SJCRH30 (cell line): ENCODE results near the gene TAX1BP1. TPM values are rescaled to one million over a fixed set of nuclear protein-coding genes. Genes with fewer than 3 reads are reported as not detected.
"Not testable (repeated sequence)": the region's sequence is repeated elsewhere in the genome, so short reads cannot be mapped to it uniquely, and the experiment has no call there.

Experiments used
- DNase-seq, 2 experiments: peaks; one replicate each; pipeline ENCODE4 v3.0.0-alpha.2; 2015 to 2020
- H3K27ac ChIP-seq: fragments of 250-450 bp; sonication (Bioruptor Pico); 2 replicates; pipeline ENCODE4 v1.5.1; 2020; ENCODE audit warnings: mild to moderate bottlenecking, moderate library complexity
- H3K27me3 ChIP-seq: fragments of 250-450 bp; sonication (Bioruptor Pico); 2 replicates; pipeline ENCODE4 v1.5.1; 2020; ENCODE audit warnings: mild to moderate bottlenecking, moderate library complexity
- H3K36me3 ChIP-seq: fragments of 250-450 bp; sonication (Bioruptor Pico); 2 replicates; pipeline ENCODE4 v1.5.1; 2020; ENCODE audit warnings: mild to moderate bottlenecking, moderate library complexity
- H3K4me1 ChIP-seq: fragments of 250-450 bp; sonication (Bioruptor Pico); 2 replicates; pipeline ENCODE4 v1.5.1; 2020; ENCODE audit warnings: mild to moderate bottlenecking, moderate library complexity
- H3K4me3 ChIP-seq: fragments of 250-450 bp; sonication (Bioruptor Pico); 2 replicates; pipeline ENCODE4 v1.5.1; 2020; ENCODE audit warnings: mild to moderate bottlenecking, moderate library complexity
- H3K9me3 ChIP-seq: fragments of 250-450 bp; sonication (Bioruptor Pico); replicated peaks from 2 replicates; pipeline ENCODE4 v1.5.1; 2020; ENCODE audit warnings: mild to moderate bottlenecking, moderate library complexity
- total RNA-seq: library from RNA; depleted of rRNA; stranded (reverse); fragments of >200 nt; shearing (Covaris generic); gene quantifications from 2 replicates; pipeline ENCODE4 v1.2.3, GENCODE V29; 2014

TAX1BP1 gene
- total RNA-seq, 1 experiment from 2014 or later, result 93.3 TPM

GRCh38 chr7:27723085-27723484 lies 16.9 kb upstream of the TAX1BP1 start:
- H3K4me3 ChIP-seq, result no peak overlapping the region
- no peaks in the 10 kb centered on the region for H3K4me1 ChIP-seq
- H3K27ac ChIP-seq, result no peak overlapping the region
- DNase-seq, result no peak
- H3K9me3 ChIP-seq, result no peaks in the 10 kb centered on the region
- H3K36me3 ChIP-seq, result no peaks in the 10 kb centered on the region
- 0 out of 2 replicates have a peak, but pooled peaks cover 3% of the 10 kb centered on the region for H3K27me3 ChIP-seq

- 0 out of 2 replicates have a peak, but pooled peaks cover 3% of the 10 kb centered on the region for H3K27me3 ChIP-seq
- no peaks in the 10 kb centered on the region for H3K36me3 ChIP-seq
- DNase-seq, result no peak
- H3K27ac ChIP-seq, result no peak overlapping the region
- H3K9me3 ChIP-seq, result no peaks in the 10 kb centered on the region
- H3K4me3 ChIP-seq, result no peak overlapping the region
- no peaks in the 10 kb centered on the region for H3K4me1 ChIP-seq
Measured at GRCh38 chr7:27727058-27727457, 12.9 kb upstream of the TAX1BP1 start.

- Histone ChIP-seq H3K4me3 (no peak overlapping the region), H3K4me1 (no peaks in the 10 kb centered on the region), H3K27me3 (no peaks in the 10 kb centered on the region), H3K9me3 (no peaks in the 10 kb centered on the region), H3K27ac (no peak overlapping the region), H3K36me3 (no peaks in the 10 kb centered on the region)
- DNase-seq, result no peak
Measured at GRCh38 chr7:27730112-27730511, 9.8 kb upstream of the TAX1BP1 start.

- Histone ChIP-seq H3K27ac (no peak overlapping the region), H3K27me3 (no peaks in the 10 kb centered on the region), H3K4me3 (no peak overlapping the region), H3K4me1 (peaks cover 3% of the 10 kb centered on the region; the same call in 1 of the 2 replicates), H3K36me3 (no peaks in the 10 kb centered on the region), H3K9me3 (no peaks in the 10 kb centered on the region)
- DNase-seq, result no peak
Measured at GRCh38 chr7:27734583-27734982, 5.4 kb upstream of the TAX1BP1 start.

- H3K36me3 ChIP-seq, result no peaks in the 10 kb centered on the region
- DNase-seq, result no peak
- no peak overlapping the region for H3K27ac ChIP-seq
- no peak overlapping the region for H3K4me3 ChIP-seq
- no peaks in the 10 kb centered on the region for H3K9me3 ChIP-seq
- no peaks in the 10 kb centered on the region for H3K27me3 ChIP-seq
- H3K4me1 ChIP-seq, result peaks cover 3% of the 10 kb centered on the region; the same call in 1 of the 2 replicates
Measured at GRCh38 chr7:27735165-27735564, 4.8 kb upstream of the TAX1BP1 start.

- no peak overlapping the region for H3K4me3 ChIP-seq
- peaks cover 3% of the 10 kb centered on the region; the same call in 1 of the 2 replicates for H3K4me1 ChIP-seq
- H3K9me3 ChIP-seq, result no peaks in the 10 kb centered on the region
- no peaks in the 10 kb centered on the region for H3K27me3 ChIP-seq
- DNase-seq, result no peak
- no peaks in the 10 kb centered on the region for H3K36me3 ChIP-seq
- no peak overlapping the region for H3K27ac ChIP-seq
Measured at GRCh38 chr7:27735831-27736230, 4.1 kb upstream of the TAX1BP1 start.

GRCh38 chr7:27737178-27737577 lies 2.8 kb upstream of the TAX1BP1 start:
- H3K4me1 ChIP-seq, result peaks cover 3% of the 10 kb centered on the region; the same call in 1 of the 2 replicates
- no peaks in the 10 kb centered on the region for H3K36me3 ChIP-seq
- no peak for DNase-seq
- no peak overlapping the region for H3K27ac ChIP-seq
- H3K27me3 ChIP-seq, result no peaks in the 10 kb centered on the region
- no peaks in the 10 kb centered on the region for H3K9me3 ChIP-seq
- no peak overlapping the region for H3K4me3 ChIP-seq

- H3K4me1 ChIP-seq, result peaks cover 3% of the 10 kb centered on the region; the same call in 1 of the 2 replicates
- H3K4me3 ChIP-seq, result no peak overlapping the region
- H3K27ac ChIP-seq, result no peak overlapping the region
- H3K36me3 ChIP-seq, result no peaks in the 10 kb centered on the region
- H3K27me3 ChIP-seq, result no peaks in the 10 kb centered on the region
- H3K9me3 ChIP-seq, result no peaks in the 10 kb centered on the region
- no peak for DNase-seq
Measured at GRCh38 chr7:27737616-27738015, 2.3 kb upstream of the TAX1BP1 start.

GRCh38 chr7:27739301-27739908 lies 557 bp upstream of the TAX1BP1 start:
- Histone ChIP-seq H3K4me3 (peak overlapping the region; percentile 95), H3K27ac (peak overlapping the region; percentile 76), H3K36me3 (no peaks in the 10 kb centered on the region), H3K27me3 (no peaks in the 10 kb centered on the region), H3K4me1 (peaks cover 3% of the 10 kb centered on the region; the same call in 1 of the 2 replicates), H3K9me3 (no peaks in the 10 kb centered on the region)
- DNase-seq, result no peak

GRCh38 chr7:27740449-27741086 lies 606 bp downstream of the TAX1BP1 start:
- Histone ChIP-seq H3K4me1 (peaks cover 12% of the 10 kb centered on the region; the same call in 1 of the 2 replicates), H3K4me3 (peak overlapping the region; percentile 95), H3K36me3 (no peaks in the 10 kb centered on the region), H3K27me3 (no peaks in the 10 kb centered on the region), H3K27ac (peak overlapping the region; percentile 76), H3K9me3 (no peaks in the 10 kb centered on the region)
- peak; percentile 76 to 78 for DNase-seq

GRCh38 chr7:27742091-27742710 lies 2.2 kb downstream of the TAX1BP1 start:
- H3K27me3 ChIP-seq, DNase-seq, H3K36me3 ChIP-seq, H3K27ac ChIP-seq, H3K4me3 ChIP-seq, H3K9me3 ChIP-seq: not testable (repeated sequence)
- peaks cover 12% of the 10 kb centered on the region; the same call in 1 of the 2 replicates for H3K4me1 ChIP-seq

GRCh38 chr7:27745064-27745583 lies 5.2 kb downstream of the TAX1BP1 start:
- Histone ChIP-seq H3K4me1 (peaks cover 8% of the 10 kb centered on the region; the same call in 1 of the 2 replicates), H3K27ac (no peak overlapping the region), H3K9me3 (no peaks in the 10 kb centered on the region), H3K27me3 (no peaks in the 10 kb centered on the region), H3K4me3 (no peak overlapping the region), H3K36me3 (peaks cover 8% of the 10 kb centered on the region)
- peak; percentile 43 to 74 for DNase-seq

- Histone ChIP-seq H3K4me1 (peaks cover 8% of the 10 kb centered on the region; the same call in 1 of the 2 replicates), H3K4me3 (no peak overlapping the region), H3K27ac (no peak overlapping the region), H3K27me3 (no peaks in the 10 kb centered on the region), H3K9me3 (no peaks in the 10 kb centered on the region), H3K36me3 (peaks cover 20% of the 10 kb centered on the region)
- DNase-seq, result no peak
Measured at GRCh38 chr7:27746486-27746885, 6.5 kb downstream of the TAX1BP1 start.

- Histone ChIP-seq H3K36me3 (peaks cover 20% of the 10 kb centered on the region), H3K27ac (no peak overlapping the region), H3K4me1 (peaks cover 11% of the 10 kb centered on the region), H3K9me3 (no peaks in the 10 kb centered on the region), H3K27me3 (no peaks in the 10 kb centered on the region), H3K4me3 (no peak overlapping the region)
- no peak for DNase-seq
Measured at GRCh38 chr7:27746978-27747377, 7.0 kb downstream of the TAX1BP1 start.
